Stimulated activated naive CD8-positive, alpha-beta T cell treated with anti-CD3 and anti-CD28 coated beads, Interleukin-15, amount 100 ng/mL, for 72 hours (primary cell): ENCODE results near the gene SMYD3.
A peak's percentile ranks its signal among the peaks of the same experiment; 100 is the strongest.

Experiments used
- ATAC-seq: fragments of 150-1000 bp; cut with Tn5 transposase; 2 replicates; pipeline ENCODE4 v1.10.0; 2021; ENCODE audit warnings: mild to moderate bottlenecking, moderate library complexity
- DNase-seq, 2 donors: peaks; one replicate each; pipeline ENCODE4 v3.0.0; 2021 to 2022
- H3K27ac Mint-ChIP-seq, 2 donors: one replicate each; pipeline ENCODE4 v1.8.0; 2022; ENCODE audit warnings: mild to moderate bottlenecking in 2 of 2, mixed read lengths in 2 of 2, moderate library complexity in 2 of 2
- H3K27me3 Mint-ChIP-seq: one replicate; pipeline ENCODE4 v1.8.0; 2022; ENCODE audit warnings: mixed read lengths
- H3K4me1 Mint-ChIP-seq: one replicate; pipeline ENCODE4 v1.8.0; 2022; ENCODE audit warnings: mild to moderate bottlenecking, mixed read lengths
- H3K4me3 Mint-ChIP-seq, 2 donors: one replicate each; pipeline ENCODE4 v1.8.0; 2022; ENCODE audit warnings: mild to moderate bottlenecking in 2 of 2, mixed read lengths in 2 of 2, moderate library complexity in 1 of 2
- H3K9me3 Mint-ChIP-seq, 2 donors: one replicate each; pipeline ENCODE4 v1.8.0; 2022; ENCODE audit warnings: mixed read lengths in 2 of 2

SMYD3 gene

DNA sequence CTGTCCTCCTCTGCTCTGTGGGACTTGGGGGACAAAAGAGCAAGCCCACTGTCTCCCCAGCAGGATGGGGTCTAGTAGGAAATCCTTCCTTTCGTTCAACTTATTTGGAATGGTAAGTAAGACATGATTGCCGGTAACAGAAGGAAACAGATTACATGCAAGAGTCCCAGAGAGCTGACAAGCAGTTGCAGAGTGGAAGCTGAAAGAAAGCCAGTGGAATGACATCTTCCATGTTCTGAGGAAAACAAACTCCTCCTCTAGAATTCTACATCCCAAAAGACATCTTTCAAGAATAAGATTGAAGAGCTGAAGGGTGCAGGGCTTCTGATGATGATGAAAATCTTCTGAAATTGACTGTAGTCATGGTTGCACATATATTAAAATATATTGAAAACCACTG is 732.9 kb downstream of the SMYD3 start:
- Mint-ChIP-seq H3K27me3 (no peaks in the 10 kb centered on the region), H3K9me3 (peaks cover 4 to 5% of the 10 kb centered on the region in 2 donors), H3K4me3 (no peak overlapping the region), H3K27ac (no peak overlapping the region), H3K4me1 (no peaks in the 10 kb centered on the region)
- DNase-seq: no peak
- no peak for ATAC-seq

DNA sequence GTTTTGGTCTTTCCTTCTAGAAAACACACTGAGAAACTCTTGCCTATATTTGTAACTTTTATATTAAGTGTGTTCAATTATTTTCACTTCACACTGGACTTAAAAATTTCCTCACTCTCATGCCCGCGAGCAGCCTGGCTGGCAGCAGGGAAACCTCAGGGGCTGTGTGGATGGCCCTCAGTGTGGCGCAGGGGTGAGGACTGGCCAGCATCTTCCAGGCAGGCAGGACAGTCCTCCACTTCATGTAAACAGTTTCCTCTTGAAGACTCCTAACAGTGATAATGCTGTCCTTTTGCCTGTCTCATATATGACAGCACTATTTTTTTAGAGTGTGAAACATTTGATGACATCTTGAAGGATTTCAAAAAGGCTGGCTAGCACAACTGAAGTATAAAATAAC is 733.7 kb downstream of the SMYD3 start:
- DNase-seq: no peak
- Mint-ChIP-seq H3K27ac (peak overlapping the region in 1 of 2 donors; percentile 19), H3K27me3 (no peaks in the 10 kb centered on the region), H3K4me1 (no peaks in the 10 kb centered on the region), H3K9me3 (peaks cover 0 to under 1% of the 10 kb centered on the region in 2 donors), H3K4me3 (no peak overlapping the region)
- ATAC-seq: no peak

DNA sequence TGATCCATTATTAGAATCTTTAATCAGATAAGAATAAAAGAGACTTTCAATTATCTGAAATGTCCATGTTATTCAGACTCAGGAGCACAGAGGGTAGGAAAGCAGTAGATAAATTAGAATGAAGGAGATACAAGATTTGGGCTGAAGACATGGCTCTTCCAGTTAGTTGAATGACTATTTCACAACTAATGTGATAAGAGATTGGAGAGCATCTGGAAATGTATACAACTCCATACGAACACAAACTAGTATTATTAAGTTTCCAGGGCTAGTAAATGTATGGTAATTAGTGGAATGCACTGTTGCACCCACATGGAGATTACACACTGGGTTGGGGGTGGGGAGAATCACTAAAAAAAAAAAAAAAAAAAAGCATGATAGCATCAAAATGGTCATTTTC is 734.3 kb downstream of the SMYD3 start:
- H3K27me3 Mint-ChIP-seq: no peaks in the 10 kb centered on the region
- ATAC-seq: no peak
- no peaks in the 10 kb centered on the region for H3K4me1 Mint-ChIP-seq
- no peak overlapping the region for H3K27ac Mint-ChIP-seq
- DNase-seq: no peak
- H3K4me3 Mint-ChIP-seq: no peak overlapping the region
- no peaks in the 10 kb centered on the region for H3K9me3 Mint-ChIP-seq

DNA sequence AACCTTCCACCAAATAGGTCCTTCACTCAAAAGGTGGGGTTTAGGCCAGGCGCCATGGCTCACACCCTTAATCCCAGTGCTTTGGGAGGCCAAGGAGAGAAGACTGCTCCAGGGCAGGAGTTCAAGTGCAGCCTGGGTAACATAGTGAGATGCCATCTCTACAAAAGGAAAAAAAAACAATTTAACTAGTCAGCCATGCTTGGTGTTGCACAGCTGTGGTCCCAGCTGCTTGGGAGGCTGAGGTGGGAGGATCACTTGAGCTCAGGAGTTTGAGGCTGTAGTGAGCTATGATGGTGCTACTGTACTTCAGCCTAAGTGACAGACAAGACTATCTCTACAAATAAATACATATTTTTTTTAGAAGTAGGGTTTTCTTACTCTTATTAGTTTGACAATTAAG is 734.8 kb downstream of the SMYD3 start:
- no peaks in the 10 kb centered on the region for H3K9me3 Mint-ChIP-seq
- no peak for DNase-seq
- no peaks in the 10 kb centered on the region for H3K27me3 Mint-ChIP-seq
- H3K4me1 Mint-ChIP-seq: no peaks in the 10 kb centered on the region
- ATAC-seq: no peak
- no peak overlapping the region for H3K4me3 Mint-ChIP-seq
- H3K27ac Mint-ChIP-seq: no peak overlapping the region

DNA sequence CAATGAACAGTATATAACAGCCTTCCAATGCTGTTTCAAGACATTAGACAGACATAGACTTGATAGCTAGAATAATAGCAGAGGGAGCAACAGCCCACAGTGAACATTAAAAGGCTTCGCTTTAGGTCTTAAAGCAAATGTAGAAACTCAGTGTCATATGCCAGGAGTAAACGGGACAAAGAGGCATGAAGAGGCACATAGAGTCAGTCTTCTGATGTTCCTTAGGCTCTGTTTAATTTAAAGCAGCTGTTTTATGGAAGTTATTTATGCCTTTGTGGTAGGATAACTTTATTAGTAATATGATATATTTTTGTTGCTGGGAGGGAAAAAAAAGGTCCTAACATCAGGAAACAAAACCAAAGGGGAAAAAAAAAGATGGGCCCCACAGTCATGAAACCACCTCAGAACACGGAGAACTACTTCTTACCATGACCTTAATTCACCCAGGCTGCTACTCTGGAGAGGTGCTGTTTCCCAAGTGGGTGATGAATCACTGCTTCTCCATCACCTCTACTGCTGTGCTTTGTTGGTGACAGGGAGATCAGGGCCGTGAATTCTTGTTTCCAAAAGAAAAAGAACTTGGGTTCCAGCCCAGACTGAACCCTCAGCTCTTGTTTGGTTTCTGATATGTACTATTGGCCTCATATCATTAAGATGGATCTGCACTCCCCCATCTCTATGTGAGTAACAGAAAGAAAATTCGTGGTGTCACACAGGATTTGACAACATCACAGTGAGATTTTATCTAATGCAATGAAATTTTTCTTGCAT is 735.4 kb downstream of the SMYD3 start:
- ATAC-seq: no peak
- DNase-seq: no peak
- Mint-ChIP-seq H3K27ac (no peak overlapping the region), H3K4me3 (no peak overlapping the region), H3K4me1 (no peaks in the 10 kb centered on the region), H3K27me3 (no peaks in the 10 kb centered on the region), H3K9me3 (no peaks in the 10 kb centered on the region)

DNA sequence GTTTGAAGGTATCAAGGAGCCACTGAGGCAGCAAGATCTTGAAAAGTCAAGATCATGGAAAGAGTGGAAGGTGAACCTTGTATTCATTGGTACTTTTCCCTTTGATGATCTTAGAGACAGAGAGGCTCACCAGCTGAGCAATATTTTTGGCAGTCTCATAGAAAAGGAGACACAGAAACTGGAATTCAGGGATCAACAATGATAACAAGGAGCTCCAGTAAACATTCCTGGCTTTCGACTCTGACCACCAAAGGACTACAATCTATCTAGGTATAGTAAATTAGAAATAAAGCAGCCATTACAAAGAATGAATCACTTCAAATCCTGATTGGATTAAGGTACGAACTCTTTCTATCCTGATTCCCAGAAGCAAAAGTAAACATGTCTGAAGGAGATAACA is 736.9 kb downstream of the SMYD3 start:
- DNase-seq: no peak

DNA sequence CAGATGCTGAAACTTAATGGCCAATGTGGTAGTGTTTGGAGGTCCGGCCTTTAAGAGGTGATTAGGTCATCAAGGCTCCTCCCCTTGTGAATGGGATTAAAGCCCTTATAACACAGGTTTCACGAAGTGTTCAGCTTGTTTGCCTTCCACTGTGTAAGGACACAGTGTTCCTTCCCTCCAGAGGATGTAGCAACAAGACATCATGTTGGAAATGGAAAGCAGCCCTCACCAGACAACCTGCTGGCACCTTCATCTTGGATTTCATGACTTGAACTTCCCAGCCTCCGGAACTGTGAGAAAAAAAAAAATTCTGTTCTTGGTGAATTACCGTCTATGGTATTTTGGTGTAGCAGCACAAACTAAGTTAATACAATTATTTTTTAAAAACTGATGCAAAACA is 738.5 kb downstream of the SMYD3 start:
- Mint-ChIP-seq H3K27ac (no peak overlapping the region), H3K27me3 (no peaks in the 10 kb centered on the region), H3K4me1 (no peaks in the 10 kb centered on the region), H3K4me3 (no peak overlapping the region), H3K9me3 (no peaks in the 10 kb centered on the region)
- DNase-seq (no peak), ATAC-seq (no peak)

More for the DNA sequence above, 736.9 kb downstream of the SMYD3 start:
- Mint-ChIP-seq H3K27ac (peak overlapping the region in 1 of 2 donors; percentile 49), H3K4me3 (no peak overlapping the region), H3K4me1 (no peaks in the 10 kb centered on the region), H3K27me3 (no peaks in the 10 kb centered on the region), H3K9me3 (no peaks in the 10 kb centered on the region)
- no peak for ATAC-seq

DNA sequence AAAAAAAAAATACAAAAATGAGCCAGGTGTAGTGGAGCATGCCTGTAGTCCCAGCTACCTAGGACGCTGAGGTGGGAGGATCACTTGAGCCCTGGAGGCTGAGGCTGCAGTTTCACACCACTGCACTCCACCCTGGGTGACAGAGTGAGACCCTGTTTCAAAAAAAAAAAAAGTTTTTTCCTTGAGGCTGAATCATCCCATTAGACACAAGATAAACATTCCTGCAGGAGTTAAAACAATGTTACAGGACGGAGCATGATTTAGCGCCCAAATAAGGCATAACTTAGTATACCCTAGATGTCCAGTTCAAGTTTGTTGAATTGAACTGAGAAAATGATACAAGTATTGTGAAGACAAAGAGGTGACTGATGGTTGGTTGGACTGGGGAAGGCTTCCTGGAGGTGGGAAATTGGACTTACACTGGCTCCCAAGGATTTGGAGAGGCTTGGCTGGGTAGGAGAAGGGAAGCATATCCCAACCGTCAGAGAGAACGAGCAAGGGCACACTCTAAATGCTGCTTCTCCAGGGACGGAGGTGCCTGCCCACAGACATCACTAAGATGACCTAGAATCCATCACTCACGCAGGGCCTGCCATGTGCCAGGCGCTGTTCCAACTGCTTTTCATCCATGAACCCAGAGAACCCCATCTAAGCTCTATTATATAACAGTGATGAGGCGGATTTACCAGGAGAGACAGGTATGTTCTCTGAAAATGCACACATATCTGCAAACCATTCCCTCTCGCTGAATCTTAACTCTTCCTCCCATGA is 741.7 kb downstream of the SMYD3 start:
- ATAC-seq: no peak
- Mint-ChIP-seq H3K4me3 (no peak overlapping the region), H3K27ac (no peak overlapping the region), H3K4me1 (no peaks in the 10 kb centered on the region), H3K9me3 (no peaks in the 10 kb centered on the region), H3K27me3 (no peaks in the 10 kb centered on the region)
- DNase-seq: no peak

DNA sequence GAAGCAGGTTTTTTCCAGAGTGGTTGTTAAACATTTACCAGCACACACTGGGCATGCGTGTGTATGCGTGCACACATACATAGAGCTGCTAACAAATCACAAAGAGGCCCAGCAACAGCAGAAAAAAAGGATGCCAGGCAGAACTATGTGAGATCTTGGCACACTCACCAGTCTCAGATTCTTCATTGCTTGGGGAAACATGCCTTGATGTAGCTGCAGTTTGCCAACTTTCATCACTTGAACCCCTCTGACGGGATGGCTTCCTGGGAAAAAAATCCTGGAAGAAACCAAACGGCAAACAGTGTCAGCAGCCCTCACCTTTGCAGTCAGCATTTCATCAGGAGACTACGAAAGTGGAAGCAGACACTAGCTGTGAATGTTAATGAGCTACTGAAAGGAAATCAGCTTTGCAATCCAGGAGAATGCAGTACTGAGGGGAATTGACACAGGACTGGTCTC is 743.2 kb downstream of the SMYD3 start:
- Mint-ChIP-seq H3K9me3 (peaks cover 6 to 11% of the 10 kb centered on the region in 2 donors), H3K4me3 (no peak overlapping the region), H3K27me3 (no peaks in the 10 kb centered on the region), H3K27ac (no peak overlapping the region), H3K4me1 (no peaks in the 10 kb centered on the region)
- DNase-seq (no peak), ATAC-seq (no peak)

DNA sequence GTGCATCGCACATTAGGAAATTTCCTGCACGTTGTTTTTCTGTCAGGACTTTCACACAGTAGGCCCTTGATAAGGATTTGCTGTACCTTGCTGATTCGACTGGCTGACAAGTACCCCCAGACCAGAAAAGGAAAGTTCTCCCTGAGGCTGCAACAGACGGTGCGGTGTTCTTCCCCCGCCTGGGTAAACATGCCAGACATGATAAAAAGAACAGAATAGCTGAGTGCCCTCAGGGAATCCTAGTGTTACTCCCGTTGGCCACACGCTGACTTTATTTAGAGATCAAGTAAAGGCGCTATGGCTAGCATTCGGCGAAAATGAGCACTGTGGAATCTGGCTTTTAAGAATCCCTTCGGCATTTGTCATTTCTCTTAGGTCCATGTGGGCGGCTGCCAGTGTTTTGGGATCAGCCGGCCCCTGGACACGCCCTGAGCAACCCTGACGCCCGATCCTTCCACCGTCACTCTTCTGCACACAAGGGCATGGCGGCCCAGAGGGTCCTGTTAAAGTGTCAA is 744.6 kb downstream of the SMYD3 start:
- ATAC-seq: no peak
- no peaks in the 10 kb centered on the region for H3K4me1 Mint-ChIP-seq
- H3K27me3 Mint-ChIP-seq: no peaks in the 10 kb centered on the region
- H3K27ac Mint-ChIP-seq: no peak overlapping the region
- H3K9me3 Mint-ChIP-seq: peaks cover 20 to 23% of the 10 kb centered on the region in 2 donors
- H3K4me3 Mint-ChIP-seq: no peak overlapping the region
- DNase-seq: no peak

DNA sequence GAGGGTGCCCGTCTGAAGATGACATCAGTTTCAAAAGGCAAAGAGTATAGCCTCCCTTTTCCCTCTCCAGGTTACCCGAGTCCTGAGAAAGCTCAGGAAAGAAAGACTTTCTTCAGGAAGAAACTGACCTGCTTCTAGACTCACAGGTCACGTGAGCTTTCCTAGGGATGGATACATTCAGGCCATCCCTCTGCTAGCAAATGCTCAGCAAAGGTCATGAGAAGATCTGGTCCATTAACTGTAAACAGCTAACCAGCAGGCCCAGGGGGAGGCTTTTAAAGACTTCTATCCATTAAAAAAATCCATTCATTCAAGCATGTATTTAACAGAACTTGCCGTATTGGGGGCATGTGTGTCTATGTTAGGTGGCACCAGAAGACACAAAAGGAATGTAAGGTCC is 746.8 kb downstream of the SMYD3 start:
- ATAC-seq (no peak), DNase-seq (no peak)
- Mint-ChIP-seq H3K9me3 (peaks cover 35 to 36% of the 10 kb centered on the region in 2 donors), H3K27ac (no peak overlapping the region), H3K27me3 (no peaks in the 10 kb centered on the region), H3K4me1 (no peaks in the 10 kb centered on the region), H3K4me3 (no peak overlapping the region)

DNA sequence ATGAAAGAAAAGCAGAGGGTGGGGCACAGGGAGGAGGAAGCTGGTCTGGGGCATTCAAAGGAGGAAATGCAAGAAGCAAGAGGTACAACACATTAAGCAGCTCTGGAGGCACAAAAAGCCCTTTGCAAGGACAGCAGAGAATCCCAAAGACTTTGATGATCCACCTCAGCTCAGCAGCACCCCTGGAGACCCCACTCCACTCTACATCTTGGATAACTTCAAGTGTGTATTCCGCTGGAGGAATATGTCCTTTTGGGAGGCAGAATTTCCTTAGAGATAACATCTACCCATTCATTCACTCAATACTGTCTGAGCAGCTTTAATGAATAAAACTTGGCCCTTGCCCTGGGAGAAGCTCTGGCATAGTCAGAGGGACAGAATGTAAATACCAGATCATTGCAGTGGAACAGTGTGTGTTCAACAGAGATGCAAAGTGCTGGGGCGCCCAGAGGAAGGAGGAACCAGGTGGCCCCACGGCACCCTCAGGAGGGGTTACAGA is 752.6 kb downstream of the SMYD3 start:
- Mint-ChIP-seq H3K4me1 (no peaks in the 10 kb centered on the region), H3K27me3 (no peaks in the 10 kb centered on the region), H3K27ac (no peak overlapping the region), H3K9me3 (peaks cover 32 to 61% of the 10 kb centered on the region in 2 donors), H3K4me3 (no peak overlapping the region)
- no peak for DNase-seq
- no peak for ATAC-seq

DNA sequence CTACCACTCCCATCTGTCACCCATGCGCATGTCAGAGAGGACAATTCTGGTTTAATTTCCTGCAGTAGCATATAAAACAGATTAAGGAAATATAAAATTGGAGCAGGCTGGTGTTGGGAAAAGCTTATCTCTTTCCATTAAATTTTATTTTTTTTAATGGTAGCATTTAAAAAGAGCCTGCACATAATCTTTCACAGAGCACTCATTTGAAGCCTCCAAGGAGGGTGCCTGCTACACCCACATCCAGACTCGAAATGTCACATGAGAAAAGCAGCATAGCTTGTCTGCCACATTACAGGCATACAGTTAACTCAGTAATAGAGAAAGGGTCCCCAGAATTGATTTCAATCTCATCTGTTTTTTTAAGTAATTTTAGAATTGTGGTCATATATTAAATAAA is 753.3 kb downstream of the SMYD3 start:
- ATAC-seq (no peak), DNase-seq (no peak)
- Mint-ChIP-seq H3K27ac (no peak overlapping the region), H3K9me3 (peaks cover 28 to 58% of the 10 kb centered on the region in 2 donors), H3K27me3 (no peaks in the 10 kb centered on the region), H3K4me3 (no peak overlapping the region), H3K4me1 (no peaks in the 10 kb centered on the region)

DNA sequence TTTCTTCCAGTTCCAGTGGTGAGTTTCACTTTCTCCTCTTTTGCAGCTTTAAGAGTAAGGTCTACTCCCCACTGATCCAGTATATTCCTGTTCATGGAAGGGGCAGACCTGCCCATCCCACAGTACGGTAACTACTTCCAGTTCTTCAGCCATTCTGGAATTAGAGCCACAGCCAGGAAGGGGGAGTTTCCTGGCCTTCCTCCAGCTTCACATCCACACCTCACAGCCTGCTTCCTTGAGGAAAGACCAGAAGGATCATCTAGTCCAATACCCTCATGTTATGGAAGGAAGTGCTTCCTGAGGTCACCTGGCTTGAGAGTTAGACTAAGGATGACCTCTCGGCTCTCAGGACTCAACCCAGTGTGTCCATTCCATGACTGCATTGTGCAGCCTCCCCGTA is 754.5 kb downstream of the SMYD3 start:
- no peak overlapping the region for H3K4me3 Mint-ChIP-seq
- no peaks in the 10 kb centered on the region for H3K27me3 Mint-ChIP-seq
- peak overlapping the region in 1 of 2 donors; percentile 29 for H3K27ac Mint-ChIP-seq
- no peak for ATAC-seq
- no peaks in the 10 kb centered on the region for H3K4me1 Mint-ChIP-seq
- DNase-seq: no peak
- peaks cover 17 to 46% of the 10 kb centered on the region in 2 donors for H3K9me3 Mint-ChIP-seq

DNA sequence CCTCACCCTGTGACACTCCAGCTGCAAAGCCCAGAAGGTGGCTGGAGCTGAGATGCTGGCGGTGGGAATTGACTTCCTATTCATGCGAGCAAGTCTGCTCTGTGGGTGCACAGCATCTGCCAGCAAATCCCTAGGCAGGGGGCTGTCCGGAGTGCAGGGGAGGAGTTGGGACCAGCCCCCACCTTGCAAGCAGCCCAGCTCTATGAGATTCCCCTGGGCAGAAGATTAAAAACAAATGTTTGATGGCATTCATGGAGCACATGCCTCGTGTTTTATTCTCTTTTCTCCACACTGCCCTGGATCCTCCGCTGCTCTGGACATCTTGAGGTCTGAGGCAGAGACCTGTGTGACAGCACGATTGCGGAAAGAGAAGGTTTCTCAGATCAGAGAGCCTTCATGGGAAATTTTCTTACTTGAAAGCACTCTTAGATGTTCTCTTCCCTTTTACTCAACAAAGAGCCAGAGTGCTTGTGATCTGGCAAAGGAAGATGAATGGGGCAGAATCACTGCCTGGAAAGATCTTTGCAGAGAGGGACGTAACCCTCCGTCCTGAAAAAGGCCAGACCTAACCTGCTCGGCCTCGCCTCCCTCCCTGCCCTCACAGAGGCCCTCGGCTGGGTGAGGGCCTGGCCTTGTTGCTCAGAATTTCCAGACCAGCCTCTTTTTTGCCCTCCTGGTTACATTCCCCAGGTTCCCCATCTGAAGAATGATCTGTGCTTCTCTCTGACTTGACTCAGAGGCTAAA is 755.2 kb downstream of the SMYD3 start:
- no peaks in the 10 kb centered on the region for H3K27me3 Mint-ChIP-seq
- peaks cover 17 to 42% of the 10 kb centered on the region in 2 donors for H3K9me3 Mint-ChIP-seq
- no peak overlapping the region for H3K27ac Mint-ChIP-seq
- DNase-seq (no peak), ATAC-seq (peak; percentile 37)
- H3K4me1 Mint-ChIP-seq: no peaks in the 10 kb centered on the region
- no peak overlapping the region for H3K4me3 Mint-ChIP-seq
